ENCODE data around the gene C1orf185. TPM values are rescaled to one million over a fixed set of nuclear protein-coding genes. Genes with fewer than 3 reads are reported as not detected.
"Not testable (repeated sequence)": the region's sequence is repeated elsewhere in the genome, so short reads cannot be mapped to it uniquely, and the experiment has no call there.

C1orf185 gene
- total RNA-seq, 1 donor from 2014 or later: not detected

DNA sequence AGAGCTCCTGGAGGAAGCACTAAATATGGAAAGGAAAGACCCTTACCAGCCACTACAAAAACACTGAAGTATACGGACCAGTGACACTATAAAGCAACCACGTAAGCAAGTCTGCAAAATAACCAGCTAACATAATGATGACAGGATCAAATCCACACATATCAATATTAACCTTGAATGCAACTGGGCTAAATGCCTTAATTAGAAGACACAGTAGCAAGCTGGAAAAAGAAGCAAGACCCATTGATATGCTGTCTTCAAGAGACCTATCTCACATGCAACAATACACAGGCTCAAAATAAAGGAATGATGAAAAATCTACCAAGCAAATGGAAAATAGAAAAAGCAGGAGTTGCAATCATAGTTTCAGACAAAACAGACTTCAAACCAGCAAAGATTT lies 31.0 kb downstream of the C1orf185 start:
- no peak for DNase-seq (ENCODE audit: low spot score)

DNA sequence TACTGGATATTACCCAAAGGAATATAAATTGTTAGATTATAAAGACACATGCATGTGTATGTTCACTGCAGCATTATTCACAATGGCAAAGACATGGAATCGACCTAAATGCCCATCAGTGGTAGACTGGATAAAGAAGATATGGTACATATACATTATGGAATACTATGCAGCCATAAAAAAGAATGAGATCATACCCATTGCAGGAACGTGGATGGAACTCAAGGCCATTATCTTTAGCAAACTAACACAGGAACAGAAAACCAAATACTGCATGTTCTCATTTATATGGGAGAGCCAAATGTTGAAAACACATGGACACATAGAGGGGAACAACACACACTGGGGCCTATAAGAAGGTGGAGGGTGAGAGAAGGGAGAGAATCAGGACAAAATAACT lies 35.7 kb downstream of the C1orf185 start:
- not testable (repeated sequence) for DNase-seq (ENCODE audit: low spot score)

DNA sequence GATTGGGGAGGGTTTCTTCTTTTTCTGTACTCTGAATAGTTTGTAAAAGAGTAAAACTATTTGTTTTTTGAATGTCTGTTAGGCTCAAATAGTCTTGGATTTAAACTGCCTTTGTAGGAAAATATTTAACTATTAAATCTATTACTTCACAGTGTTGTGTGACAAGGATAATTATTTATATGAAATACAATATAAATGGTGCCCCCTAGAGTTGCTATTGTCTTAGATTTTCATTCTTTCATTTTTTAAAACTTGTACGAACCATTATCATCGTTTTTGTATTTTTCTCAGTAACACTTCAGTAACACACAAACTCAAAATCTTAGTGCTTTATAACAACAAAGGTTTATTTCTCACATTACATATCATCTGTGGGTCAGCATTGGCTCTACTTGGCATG lies 37.4 kb downstream of the C1orf185 start:
- DNase-seq (ENCODE audit: low spot score): no peak

DNA sequence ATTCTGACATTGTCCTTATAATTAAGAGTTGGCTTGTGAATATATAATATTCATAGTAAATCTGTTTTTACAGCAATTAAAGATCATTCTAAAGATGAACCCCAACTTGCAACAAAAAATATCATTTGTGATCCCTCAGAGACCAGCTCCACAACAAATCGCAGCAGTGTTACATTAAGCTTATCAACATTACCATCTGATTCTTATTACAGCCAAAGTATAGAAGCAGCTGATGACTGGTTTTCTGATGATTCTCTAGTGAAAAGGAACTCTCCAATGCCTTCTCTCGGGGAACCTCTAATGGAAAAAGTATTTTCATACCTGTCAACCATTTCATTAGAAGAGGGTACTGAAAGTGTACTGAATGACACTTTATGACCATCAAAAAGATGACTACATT lies 45.4 kb downstream of the C1orf185 start:
- no peak for DNase-seq (ENCODE audit: low spot score)

DNA sequence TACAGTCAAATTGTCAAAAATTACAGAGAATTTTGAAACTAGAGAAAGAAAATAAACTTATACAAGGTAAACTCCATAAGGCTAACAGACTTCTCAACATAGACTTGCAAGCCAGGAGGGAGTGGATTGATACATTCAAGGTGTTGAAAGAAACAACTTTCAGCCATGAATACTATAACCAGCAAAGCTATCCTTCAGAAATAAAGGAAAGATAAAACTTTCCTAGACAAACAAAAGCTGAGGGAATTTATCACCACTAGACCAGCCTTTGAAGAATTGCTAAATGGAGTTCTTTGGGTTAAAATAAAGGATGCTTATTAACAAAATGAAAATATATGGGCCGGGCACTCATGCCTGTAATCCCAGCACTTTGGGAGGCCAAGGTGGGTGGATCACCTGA lies 52.7 kb downstream of the C1orf185 start:
- DNase-seq (ENCODE audit: low spot score): no peak

DNA sequence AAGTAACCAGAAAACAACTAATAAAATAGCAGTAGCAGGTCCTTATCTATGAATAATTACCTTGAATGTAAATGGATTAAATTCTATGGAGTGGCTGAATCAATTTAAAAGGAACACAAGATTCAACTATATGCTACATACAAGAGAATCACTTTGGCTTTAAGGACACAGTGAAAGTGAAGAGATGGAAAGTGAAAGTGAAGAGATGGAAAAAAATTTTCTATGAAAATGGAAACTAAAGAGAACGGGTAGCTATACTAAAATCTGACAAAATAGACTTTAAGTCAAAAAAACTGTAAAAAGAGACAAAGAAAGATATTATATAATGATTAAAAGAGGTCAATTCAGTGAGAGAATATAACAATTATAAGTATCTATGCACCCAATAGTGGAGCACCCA lies 54.7 kb downstream of the C1orf185 start:
- DNase-seq (ENCODE audit: low spot score): no peak

DNA sequence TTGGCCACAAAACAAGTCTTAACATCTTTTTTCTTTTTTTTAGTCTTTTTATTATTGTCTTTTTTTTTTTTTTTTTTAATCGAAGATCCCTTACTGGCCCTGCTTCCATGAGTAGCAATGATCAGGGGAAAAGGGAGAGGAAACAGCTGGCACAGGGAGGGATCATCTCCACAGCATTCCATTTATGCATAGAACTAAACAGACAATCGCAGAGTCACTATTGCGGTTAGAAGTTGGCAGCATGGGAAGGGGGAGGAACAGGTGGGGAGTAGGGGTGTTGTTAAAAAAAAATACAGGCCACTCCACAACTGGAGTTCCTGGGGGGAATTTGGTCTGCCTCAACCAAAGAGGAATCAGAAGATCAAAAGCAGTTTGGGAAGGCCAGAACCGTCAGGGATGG lies 55.4 kb downstream of the C1orf185 start:
- DNase-seq (ENCODE audit: low spot score): no peak

DNA sequence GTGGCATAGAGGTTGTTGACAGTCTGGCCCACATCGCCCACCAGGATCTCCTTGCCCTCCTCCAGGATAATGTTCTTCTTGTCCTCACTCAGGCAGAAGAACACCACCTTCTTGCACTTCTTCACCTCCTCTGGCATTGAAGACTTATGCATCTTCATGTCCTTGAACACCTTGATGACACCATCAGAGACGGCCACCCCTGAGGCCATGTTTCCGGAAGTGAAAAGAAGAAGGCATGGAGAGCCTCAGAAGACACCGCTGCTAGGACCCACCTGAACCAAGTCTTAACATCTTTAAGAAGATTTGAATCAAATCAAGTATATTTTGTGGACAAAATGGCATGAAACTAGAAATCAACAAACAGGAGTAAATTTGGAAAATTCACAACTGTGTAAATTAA lies 56.2 kb downstream of the C1orf185 start:
- DNase-seq (ENCODE audit: low spot score): no peak

DNA sequence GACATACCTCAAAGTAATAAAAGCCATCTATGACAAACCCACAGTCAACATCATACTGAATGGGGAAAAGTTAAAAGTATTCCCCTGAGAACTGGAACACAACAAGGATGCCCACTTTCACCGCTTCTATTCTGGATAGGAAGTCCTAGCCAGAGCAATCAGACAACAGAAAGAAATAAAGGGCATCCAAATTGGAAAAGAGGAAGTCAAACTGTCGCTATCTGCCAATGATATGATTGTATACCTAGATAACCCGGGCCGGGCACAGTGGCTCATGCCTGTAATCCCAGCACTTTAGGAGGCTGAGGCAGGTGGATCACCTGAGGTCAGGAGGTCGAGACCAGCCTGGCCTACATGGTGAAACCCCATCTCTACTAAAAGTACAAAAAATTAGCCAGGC lies 60.5 kb downstream of the C1orf185 start:
- DNase-seq (ENCODE audit: low spot score): not testable (repeated sequence)

DNA sequence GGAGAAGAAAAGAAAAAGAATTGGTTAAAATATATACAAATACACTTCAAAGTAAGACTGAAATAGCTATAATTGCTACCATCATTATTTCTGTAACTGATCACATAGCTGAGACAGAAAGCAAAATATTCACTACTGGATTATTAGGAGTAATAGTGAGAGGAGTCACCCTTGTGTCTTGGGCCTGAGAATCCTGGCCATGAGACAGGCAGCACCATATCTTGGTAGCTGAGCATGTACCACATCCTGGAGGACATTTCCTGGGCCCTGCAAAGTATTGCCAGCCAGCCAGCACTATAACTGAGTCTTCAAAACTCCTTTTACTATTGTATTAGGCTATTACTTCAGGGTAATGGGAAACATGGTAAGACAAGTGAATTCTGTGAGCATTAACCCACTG lies 63.5 kb downstream of the C1orf185 start:
- no peak for DNase-seq (ENCODE audit: low spot score)

DNA sequence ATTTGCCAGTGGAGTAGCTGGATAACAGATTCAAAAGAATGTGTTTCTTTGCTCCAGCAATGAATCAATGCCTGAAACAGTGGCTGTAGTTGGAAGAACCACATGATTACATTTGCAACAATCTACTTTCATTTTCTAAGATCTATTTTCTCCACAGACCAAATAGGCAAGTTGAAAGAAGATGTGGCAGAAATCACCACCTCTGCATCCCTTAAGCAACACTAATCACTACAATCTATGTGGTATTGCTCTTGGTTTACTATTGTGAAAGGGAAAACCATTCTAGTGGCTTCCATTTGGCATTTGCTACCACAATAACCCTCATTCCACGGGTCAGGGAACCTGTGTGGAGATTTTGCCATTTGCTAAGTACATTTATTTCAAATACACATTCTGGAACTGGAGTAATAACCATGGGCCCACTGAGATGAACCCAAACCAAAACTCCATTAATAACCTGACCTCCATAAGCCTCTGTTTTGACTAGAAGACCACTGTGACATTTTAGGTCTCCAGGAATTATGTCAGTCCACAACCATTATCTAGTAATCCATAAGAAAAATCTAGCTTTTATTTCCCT lies 66.3 kb downstream of the C1orf185 start:
- DNase-seq (ENCODE audit: low spot score): no peak

DNA sequence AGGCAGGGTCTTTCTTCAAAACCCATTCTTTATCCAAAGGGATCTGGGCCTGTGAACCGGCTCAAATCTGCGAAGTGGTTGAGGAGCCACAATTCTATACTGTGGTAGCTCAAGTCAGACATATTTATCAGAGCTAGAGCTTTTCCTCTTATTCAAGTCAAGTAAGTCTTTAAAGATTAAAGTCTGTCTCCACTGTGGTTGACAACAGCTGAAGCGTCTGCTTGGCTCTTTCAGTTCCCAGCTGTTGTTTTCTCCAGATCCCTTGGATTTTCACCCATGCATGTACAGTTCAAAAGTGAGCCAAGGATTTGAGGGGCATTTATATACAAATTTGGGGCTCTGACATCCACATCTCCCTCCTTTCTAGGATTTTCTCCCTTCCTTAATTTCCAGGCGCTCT lies 66.9 kb downstream of the C1orf185 start:
- DNase-seq (ENCODE audit: low spot score): no peak

DNA sequence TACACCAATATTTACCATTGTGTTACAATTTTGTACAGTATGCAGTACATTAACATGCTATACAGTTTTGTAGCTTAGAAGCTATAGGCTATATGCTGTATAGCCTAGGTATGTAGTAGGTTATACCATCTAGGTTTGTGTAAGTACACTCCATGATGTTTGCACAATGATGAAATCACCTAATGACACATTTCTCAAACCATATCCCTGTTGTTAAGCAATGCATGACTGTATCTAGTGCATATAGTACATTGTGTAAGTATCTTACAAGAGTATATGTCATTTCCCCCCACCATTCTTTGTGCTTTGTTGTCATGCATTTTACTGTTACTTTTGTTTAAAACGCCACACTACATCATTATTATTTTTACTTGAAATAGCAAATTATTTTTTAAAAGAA lies 68.3 kb downstream of the C1orf185 start:
- DNase-seq (ENCODE audit: low spot score): no peak

DNA sequence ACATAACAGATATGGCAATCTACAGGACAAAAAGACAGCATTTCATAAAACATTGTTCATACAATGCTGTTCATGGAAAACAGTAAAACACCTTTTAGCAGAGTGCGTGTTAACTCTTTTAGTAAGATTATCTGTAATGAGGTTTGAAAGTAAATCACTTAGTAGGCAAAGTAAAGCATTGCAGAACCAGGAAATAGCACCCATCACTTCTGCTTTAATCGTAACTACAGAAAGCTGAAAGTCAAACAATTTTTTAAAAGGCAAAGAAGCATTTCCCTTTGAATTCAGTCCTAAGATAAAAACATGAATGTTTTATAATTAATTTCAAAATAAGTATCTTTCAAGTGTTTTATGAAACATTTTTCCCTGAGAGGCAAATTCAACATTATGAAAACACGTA lies 70.8 kb downstream of the C1orf185 start:
- DNase-seq (ENCODE audit: low spot score): no peak

DNA sequence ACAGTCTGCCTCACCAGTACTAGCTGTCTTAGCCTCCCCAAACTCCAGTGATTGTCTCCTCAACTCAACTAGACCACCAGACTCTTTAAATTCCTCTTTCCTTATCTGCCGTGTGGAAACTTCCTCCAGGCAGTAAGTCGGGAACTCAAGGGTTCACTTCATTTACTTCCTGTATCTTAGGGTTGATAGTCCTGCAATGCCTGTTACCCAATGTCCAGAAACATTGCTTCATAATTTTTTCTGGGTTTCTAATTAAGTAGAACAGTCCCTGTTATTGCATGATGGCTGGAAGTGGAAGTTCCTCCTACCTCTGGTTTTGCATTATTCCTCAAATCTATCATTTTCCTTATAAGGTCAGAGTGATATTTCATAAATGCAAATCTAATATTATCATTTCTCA lies 73.2 kb downstream of the C1orf185 start:
- DNase-seq (ENCODE audit: low spot score): no peak

DNA sequence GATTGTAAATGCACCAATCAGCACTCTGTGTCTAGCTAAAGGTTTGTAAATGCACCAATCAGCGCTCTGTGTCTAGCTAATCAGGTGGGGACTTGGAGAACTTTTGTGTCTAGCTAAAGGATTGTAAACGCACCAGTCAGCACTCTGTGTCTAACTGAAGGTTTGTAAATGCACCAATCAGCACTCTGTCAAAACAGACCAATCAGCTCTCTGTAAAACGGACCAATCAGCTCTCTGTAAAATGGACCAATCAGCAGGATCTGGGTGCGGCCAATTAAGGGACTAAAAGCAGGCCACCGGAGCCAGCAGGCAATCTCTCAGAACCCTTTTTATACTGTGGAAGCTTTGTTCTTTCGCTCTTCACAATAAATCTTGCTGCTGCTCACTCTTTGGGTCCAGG lies 76.0 kb downstream of the C1orf185 start:
- not testable (repeated sequence) for DNase-seq (ENCODE audit: low spot score)

DNA sequence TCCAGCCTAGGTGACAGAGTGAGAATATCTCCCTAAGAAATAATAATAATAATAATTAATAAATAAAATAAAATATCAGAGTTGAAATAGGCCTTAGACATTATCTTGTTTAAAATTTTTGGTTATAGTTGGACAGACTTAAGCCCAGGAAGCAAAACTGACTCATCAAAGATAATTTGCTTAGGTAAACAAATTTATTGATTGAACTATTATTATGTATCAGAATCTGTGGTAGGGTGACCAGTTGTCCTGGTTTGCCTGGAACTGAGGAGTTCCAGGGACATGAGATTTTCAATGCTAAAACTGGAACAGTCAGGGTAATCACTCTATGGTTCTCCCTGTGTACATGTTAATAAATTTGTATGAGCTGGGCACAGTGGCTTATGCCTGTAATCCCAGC lies 86.2 kb downstream of the C1orf185 start:
- no peak for DNase-seq (ENCODE audit: low spot score)

DNA sequence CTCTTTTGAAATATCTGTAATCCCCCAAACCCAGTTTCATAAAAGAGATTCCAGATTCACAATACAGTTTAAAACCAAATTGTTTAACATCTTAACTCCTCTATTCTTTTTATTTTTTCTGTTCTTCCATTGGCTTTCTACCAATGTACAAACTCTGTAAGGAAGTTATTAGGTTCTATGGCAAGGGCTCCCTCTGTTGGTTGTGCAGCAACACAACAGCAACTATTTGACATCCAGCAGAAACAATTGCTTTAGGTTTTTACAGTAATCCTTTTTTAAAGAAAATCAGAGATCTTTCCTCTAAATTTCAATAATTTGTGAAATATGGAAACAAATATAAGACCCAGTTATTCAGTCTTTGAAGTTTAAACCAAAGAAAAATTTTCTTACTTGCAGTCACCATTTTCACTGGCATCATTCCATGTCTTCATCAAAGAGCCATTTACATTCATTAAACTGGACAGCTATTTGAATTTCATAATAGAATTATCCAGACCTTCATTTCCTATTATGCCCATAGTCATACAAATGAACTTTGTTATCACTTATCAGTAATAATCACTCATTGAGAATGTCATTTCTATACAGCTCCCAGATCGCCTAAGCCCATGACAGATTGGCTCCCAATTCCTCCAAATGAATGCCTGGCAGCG lies 87.5 kb downstream of the C1orf185 start:
- no peak for DNase-seq (ENCODE audit: low spot score)

DNA sequence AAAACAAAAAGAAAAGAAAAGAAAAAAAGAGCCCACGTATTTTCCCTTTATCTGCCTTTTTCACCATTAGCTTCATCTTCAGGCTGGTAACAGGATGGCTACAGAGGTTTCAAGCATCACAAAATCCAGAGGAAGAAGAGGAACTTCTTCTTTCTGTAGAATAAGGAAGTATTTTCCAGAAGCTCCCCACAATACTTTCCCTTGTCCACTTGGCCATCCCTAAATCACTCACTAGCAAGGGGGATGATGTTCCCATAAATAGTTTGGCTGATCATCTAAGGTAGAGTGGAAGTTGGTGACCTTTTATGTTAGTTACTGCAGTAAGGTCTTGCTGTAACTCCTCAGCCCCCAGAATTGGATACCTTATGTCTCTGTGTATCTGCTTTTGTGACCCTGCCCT lies 88.9 kb downstream of the C1orf185 start:
- DNase-seq (ENCODE audit: low spot score): no peak

DNA sequence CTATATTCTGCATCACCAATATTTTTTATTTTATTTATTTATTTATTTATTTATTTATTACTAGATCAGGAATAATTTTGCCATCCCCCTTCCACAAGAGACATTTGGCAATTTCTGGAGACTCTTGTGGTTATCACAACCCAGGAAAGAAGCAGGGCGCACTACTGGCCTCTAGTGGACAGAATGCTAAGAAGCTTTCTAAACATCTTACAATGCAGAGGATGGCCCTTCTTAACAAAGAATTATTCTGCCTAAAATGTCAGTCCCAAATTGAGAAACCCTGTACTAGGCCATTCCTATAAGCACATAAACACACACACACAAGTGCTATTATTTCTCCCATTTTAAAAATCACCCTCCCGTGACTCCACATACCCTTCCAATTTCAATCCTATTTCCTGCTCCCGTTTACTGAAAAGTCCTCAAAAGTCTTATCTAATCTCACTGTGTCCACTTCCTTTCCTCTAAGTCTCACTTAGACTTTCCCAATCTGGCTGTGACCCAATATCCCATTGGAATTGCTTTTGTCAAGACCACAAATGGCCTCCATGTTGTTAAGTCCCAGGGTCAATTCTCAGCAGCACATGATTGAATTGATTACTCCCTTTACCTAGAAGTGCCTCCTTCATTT lies 90.3 kb downstream of the C1orf185 start:
- peak; percentile 70 for DNase-seq (ENCODE audit: low spot score)

DNA sequence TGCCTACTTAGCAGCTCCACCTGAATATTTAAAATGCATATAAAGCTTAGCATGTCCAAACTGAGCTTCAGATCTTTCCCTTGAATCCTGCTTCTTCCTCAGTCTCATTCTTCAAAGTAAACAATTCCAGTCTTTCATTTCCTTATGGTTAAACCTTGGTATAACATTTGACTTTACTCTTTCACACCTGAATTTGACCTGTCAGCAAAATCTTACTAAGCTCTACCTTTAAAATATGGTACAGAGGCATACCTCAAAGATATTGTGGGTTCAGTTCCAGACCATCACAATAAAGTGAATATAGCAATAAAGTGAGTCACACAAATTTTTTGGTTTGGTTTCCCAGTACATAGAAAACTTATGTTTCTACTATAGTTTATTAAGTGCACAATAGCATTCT lies 91.5 kb downstream of the C1orf185 start:
- DNase-seq (ENCODE audit: low spot score): no peak
